CD4-positive, alpha-beta T cell (primary cell): ENCODE measurements around the gene CCL23. TPM values are rescaled to one million over a fixed set of nuclear protein-coding genes. Genes with fewer than 3 reads are reported as not detected.
"Not testable (repeated sequence)": the region's sequence is repeated elsewhere in the genome, so short reads cannot be mapped to it uniquely, and the experiment has no call there.

ENCODE experiments used
- ATAC-seq: fragments of 200-7000 bp; cut with Tn5 transposase; one replicate; pipeline ENCODE4 v1.10.0; 2022; ENCODE audit warnings: mild to moderate bottlenecking; ENCODE audit not compliant: poor library complexity
- CTCF ChIA-PET: fragments of 350-600 bp; sonication (Branson Sonifier 250); formaldehyde crosslinking; loops from one replicate; lab custom pipeline; 2021; ENCODE audit warnings: antibody characterized with exemption, inconsistent platforms; lab: Charles Lee
- POLR2A ChIA-PET: fragments of 350-600 bp; sonication (Branson Sonifier 250); formaldehyde crosslinking; loops from one replicate; lab custom pipeline; 2021; ENCODE audit warnings: antibody characterized with exemption, inconsistent platforms; lab: Charles Lee
- DNase-seq, 14 experiments: peaks; one replicate each; pipeline ENCODE4 v3.0.0-alpha.2; 2013 to 2020; ENCODE audit warnings: mixed read lengths in 2 of 14
- H3K27ac ChIP-seq, 2 donors: one replicate each; pipeline versions ENCODE4 v1.5.1 to v1.7.0; 2013; ENCODE audit warnings: low read length in 2 of 2, low read depth in 1 of 2, mild to moderate bottlenecking in 1 of 2
- H3K27me3 ChIP-seq, 2 experiments: 1 replicate in 1 of 2; 2 replicates in 1 of 2; pipeline versions ENCODE4 v1.6.1 to v1.7.0; 2013; ENCODE audit warnings: low read length in 2 of 2, control low read depth in 1 of 2, mild to moderate bottlenecking in 1 of 2, moderate library complexity in 1 of 2; ENCODE audit not compliant: insufficient read depth in 2 of 2, control insufficient read depth in 1 of 2
- H3K36me3 ChIP-seq: one replicate; pipeline ENCODE4 v1.6.1; 2013; ENCODE audit warnings: low read length, control low read depth; ENCODE audit not compliant: insufficient read depth
- H3K4me1 ChIP-seq: one replicate; pipeline ENCODE4 v1.6.1; 2013; ENCODE audit warnings: low read length, control low read depth; ENCODE audit not compliant: insufficient read depth
- H3K4me3 ChIP-seq: one replicate; pipeline ENCODE4 v1.5.1; 2013; ENCODE audit warnings: mild to moderate bottlenecking, low read length, moderate library complexity
- H3K9me3 ChIP-seq, 2 experiments: 1 replicate in 1 of 2; 2 replicates in 1 of 2; pipeline versions ENCODE4 v1.6.1 to v1.7.0; 2013; ENCODE audit warnings: low read length in 2 of 2, mild to moderate bottlenecking in 2 of 2, control low read depth in 1 of 2, moderate library complexity in 1 of 2; ENCODE audit not compliant: control insufficient read depth in 1 of 2, insufficient read depth in 1 of 2
- H3K27ac Mint-ChIP-seq: one replicate; pipeline ENCODE4 v1.8.0; 2020; ENCODE audit warnings: mixed read lengths
- H3K27me3 Mint-ChIP-seq: one replicate; pipeline ENCODE4 v1.8.0; 2021; ENCODE audit warnings: mixed read lengths
- H3K36me3 Mint-ChIP-seq: one replicate; pipeline ENCODE4 v1.8.0; 2021; ENCODE audit warnings: low read depth, mixed read lengths
- H3K4me1 Mint-ChIP-seq: one replicate; pipeline ENCODE4 v1.8.0; 2021; ENCODE audit warnings: low read depth, mixed read lengths
- H3K4me3 Mint-ChIP-seq: one replicate; pipeline ENCODE4 v1.8.0; 2020; ENCODE audit warnings: mild to moderate bottlenecking, mixed read lengths
- H3K9me3 Mint-ChIP-seq: one replicate; pipeline ENCODE4 v1.8.0; 2020; ENCODE audit warnings: mixed read lengths
- CTCF ChIP-seq: fragments of 200-600 bp; IDR thresholded peaks from one replicate; pipeline ENCODE4 v1.8.0; 2022; ENCODE audit warnings: antibody characterized with exemption, mild to moderate bottlenecking
- intact Hi-C, 2 experiments: fragments of 100-400 bp; cut with DNase I in 1 of 2; cut with micrococcal nuclease in 1 of 2; formaldehyde crosslinking; loops; one replicate each; pipeline versions ENCODE4 v1.15.1 to v1.9.0; 2023 to 2025; cut with DNase I, micrococcal nuclease
- total RNA-seq, 174 experiments: library from RNA in 2 of 174; stranded (reverse) in 2 of 174; gene quantifications; one replicate each; pipeline ENCODE4 v1.2.3 and lab custom pipeline; 2021 to 2026

Gene CCL23
- total RNA-seq, 2 experiments from 2014 or later = not detected

GRCh38 chr17:36000732-36001109 lies 17.1 kb downstream of the CCL23 start:
- CTCF ChIA-PET = no interaction called here
- ATAC-seq = no peak
- H3K27ac Mint-ChIP-seq = no peak overlapping the region
- H3K36me3 Mint-ChIP-seq = no peaks in the 10 kb centered on the region
- H3K4me1 ChIP-seq = no peaks in the 10 kb centered on the region
- POLR2A ChIA-PET = no interaction called here
- no peaks in the 10 kb centered on the region for H3K9me3 ChIP-seq
- H3K4me1 Mint-ChIP-seq = peaks cover 5% of the 10 kb centered on the region
- DNase-seq = no peak
- H3K4me3 ChIP-seq = no peak overlapping the region
- no peaks in the 10 kb centered on the region for H3K9me3 Mint-ChIP-seq
- H3K27me3 Mint-ChIP-seq = peaks cover 6% of the 10 kb centered on the region
- TF ChIP-seq CTCF = no peak
- no peaks in the 10 kb centered on the region for H3K36me3 ChIP-seq
- no peaks in the 10 kb centered on the region for H3K27me3 ChIP-seq
- H3K27ac ChIP-seq = no peak overlapping the region
- intact Hi-C loops = no loop called here
- no peak overlapping the region for H3K4me3 Mint-ChIP-seq

GRCh38 chr17:35998756-35999155 lies 19.0 kb downstream of the CCL23 start:
- Histone ChIP-seq H3K36me3 (no peaks in the 10 kb centered on the region), H3K4me3 (no peak overlapping the region), H3K4me1 (no peaks in the 10 kb centered on the region), H3K27ac (no peak overlapping the region), H3K9me3 (no peaks in the 10 kb centered on the region), H3K27me3 (no peaks in the 10 kb centered on the region)
- no peak for ATAC-seq
- no peaks in the 10 kb centered on the region for H3K36me3 Mint-ChIP-seq
- H3K4me1 Mint-ChIP-seq = no peaks in the 10 kb centered on the region
- ChIA-PET CTCF (no interaction called here), POLR2A (no interaction called here)
- no peaks in the 10 kb centered on the region for H3K9me3 Mint-ChIP-seq
- H3K27ac Mint-ChIP-seq = no peak overlapping the region
- intact Hi-C loops = no loop called here
- TF ChIP-seq CTCF = no peak
- peaks cover 15% of the 10 kb centered on the region for H3K27me3 Mint-ChIP-seq
- H3K4me3 Mint-ChIP-seq = no peak overlapping the region
- DNase-seq = no peak

- Mint-ChIP-seq H3K9me3 (no peaks in the 10 kb centered on the region), H3K4me1 (no peaks in the 10 kb centered on the region), H3K27ac (no peak overlapping the region), H3K27me3 (peaks cover 17% of the 10 kb centered on the region), H3K36me3 (no peaks in the 10 kb centered on the region), H3K4me3 (no peak overlapping the region)
- ChIA-PET POLR2A (no interaction called here), CTCF (no interaction called here)
- no peaks in the 10 kb centered on the region for H3K27me3 ChIP-seq
- no peak overlapping the region for H3K4me3 ChIP-seq
- ATAC-seq (no peak), DNase-seq (no peak)
- intact Hi-C loops = no loop called here
- H3K27ac ChIP-seq = no peak overlapping the region
- no peaks in the 10 kb centered on the region for H3K4me1 ChIP-seq
- H3K9me3 ChIP-seq = no peaks in the 10 kb centered on the region
- H3K36me3 ChIP-seq = no peaks in the 10 kb centered on the region
- no peak for TF ChIP-seq CTCF
Observed at GRCh38 chr17:35998018-35998545, 19.7 kb downstream of the CCL23 start.

- H3K9me3 Mint-ChIP-seq, H3K27ac ChIP-seq, H3K27me3 ChIP-seq, DNase-seq, intact Hi-C loops, H3K4me3 ChIP-seq, ATAC-seq, H3K4me1 ChIP-seq, POLR2A ChIA-PET, CTCF ChIA-PET, H3K4me3 Mint-ChIP-seq, H3K27ac Mint-ChIP-seq, H3K4me1 Mint-ChIP-seq, H3K36me3 ChIP-seq, H3K9me3 ChIP-seq, H3K36me3 Mint-ChIP-seq: not testable (repeated sequence)
- peaks cover 12% of the 10 kb centered on the region for H3K27me3 Mint-ChIP-seq
Observed at GRCh38 chr17:35995346-35995745, 22.4 kb downstream of the CCL23 start.
